SU-DHL-6 (cell line): ENCODE data around the gene EML2.

Source experiments
- CTCF ChIP-seq: fragments of 200-600 bp; sonication (generic); IDR thresholded peaks from one replicate; pipeline ENCODE4 v1.5.1; 2017; ENCODE audit warnings: antibody characterized with exemption, mild to moderate bottlenecking, low read length, moderate library complexity; ENCODE audit not compliant: insufficient read depth, poor library complexity, severe bottlenecking
- EZH2phosphoT487 ChIP-seq: fragments of 200-600 bp; sonication (generic), shearing (Covaris generic); conservative IDR thresholded peaks from 2 replicates; pipeline ENCODE4 v1.6.1; 2018; ENCODE audit warnings: mild to moderate bottlenecking, antibody characterized with exemption, low read length, moderate library complexity, mixed read lengths

GRCh38 chr19:45577111-45577905, 61.9 kb downstream of the EML2 start:
- TF ChIP-seq CTCF, result no peak
- no peak for TF ChIP-seq EZH2phosphoT487
